ENCODE results near the gene SLC26A9.

DNA sequence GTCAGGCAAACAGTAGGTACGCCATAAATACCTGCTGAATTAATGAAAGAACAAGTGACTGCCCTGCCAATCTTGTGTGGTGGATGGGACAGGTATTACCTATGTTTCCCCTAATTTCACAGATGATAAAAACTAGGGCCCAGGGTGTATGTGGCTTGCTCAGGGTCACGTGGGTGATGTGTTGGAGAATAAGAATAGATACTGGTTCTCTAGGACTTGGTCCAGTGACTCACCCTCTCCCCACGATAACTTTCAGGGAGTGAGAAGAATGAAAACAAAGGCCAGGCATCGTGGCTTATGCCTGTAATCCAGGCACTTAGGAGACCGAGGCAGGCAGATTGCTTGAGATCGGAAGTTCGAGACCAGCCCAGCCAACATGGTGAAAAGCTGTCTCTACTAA, 26.7 kb downstream of the SLC26A9 start:
- TF ChIP-seq POLR2A (IDR thresholded peaks at IDR 0.05; ENCODE audit: low read depth, low read length) (no peak), POLR2AphosphoS5 (IDR thresholded peaks at IDR 0.05; ENCODE audit: low read depth, low read length) (no peak)
